ENCODE results near the gene ERCC4. TPM values are rescaled to one million over a fixed set of nuclear protein-coding genes. Genes with fewer than 3 reads are reported as not detected.

Gene ERCC4
- total and polyA plus RNA-seq, 7 donors, result 2.4 to 10.8 (median 7.6) TPM

GRCh38 chr16:13995194-13995593 lies 75.2 kb downstream of the ERCC4 start:
- peak overlapping the region; percentile 12 for H3K4me3 ChIP-seq
- H3K9me3 ChIP-seq, result no peaks in the 10 kb centered on the region
- H3K27me3 ChIP-seq (ENCODE audit: insufficient read depth in 3 of 3, low read length in 2 of 3), result no peaks in the 10 kb centered on the region
- no peak for TF ChIP-seq CTCF (IDR thresholded peaks at IDR 0.05)
- no peak for ATAC-seq
- DNase-seq, result no peak
- 35 to 74% (median 51%) methylated on average over 1 of the region's 1 CpG for WGBS, 3 donors
- peak overlapping the region; percentile 77 for H3K27ac ChIP-seq
- intact Hi-C loops (cut with DNase I), result no loop called here
- no peaks in the 10 kb centered on the region for H3K36me3 ChIP-seq (ENCODE audit: insufficient read depth in 1 of 2, low read depth in 1 of 2)
- peaks cover 14% of the 10 kb centered on the region for H3K4me1 ChIP-seq

GRCh38 chr16:13996778-13997288 lies 76.9 kb downstream of the ERCC4 start:
- H3K36me3 ChIP-seq (ENCODE audit: insufficient read depth in 1 of 2, low read depth in 1 of 2), result no peaks in the 10 kb centered on the region
- WGBS, 3 donors, result 73 to 93% (median 88%) methylated on average over 11 of the region's 11 CpGs
- intact Hi-C loops (cut with DNase I), result no loop called here
- no peak overlapping the region for H3K27ac ChIP-seq
- no peak for TF ChIP-seq CTCF (IDR thresholded peaks at IDR 0.05)
- peaks cover 21% of the 10 kb centered on the region for H3K4me1 ChIP-seq
- no peak overlapping the region for H3K4me3 ChIP-seq
- DNase-seq (no peak), ATAC-seq (no peak)
- H3K9me3 ChIP-seq, result no peaks in the 10 kb centered on the region
- no peaks in the 10 kb centered on the region for H3K27me3 ChIP-seq (ENCODE audit: insufficient read depth in 3 of 3, low read length in 2 of 3)

DNA sequence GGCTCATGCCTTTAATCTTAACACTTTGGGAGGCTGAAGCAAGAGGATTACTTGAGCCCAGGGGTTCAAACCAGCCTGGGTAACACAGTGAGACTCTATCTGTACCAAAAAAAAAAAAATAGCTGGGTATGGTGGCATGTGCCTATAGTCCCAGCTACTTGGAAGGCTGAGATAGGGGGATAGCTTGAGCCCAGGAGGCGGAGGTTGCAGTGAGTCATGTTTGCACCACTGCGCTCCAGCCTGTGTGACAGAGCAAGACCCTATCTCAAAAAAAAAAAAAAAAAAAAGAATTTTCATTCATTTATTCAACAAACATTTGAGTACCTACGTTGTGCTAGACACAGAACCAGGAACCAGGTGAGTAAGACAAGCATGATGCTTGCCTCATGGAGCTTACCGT lies 77.6 kb downstream of the ERCC4 start:
- no peak for TF ChIP-seq CTCF (IDR thresholded peaks at IDR 0.05)
- DNase-seq (no peak), ATAC-seq (no peak)
- WGBS, 3 donors, result 70 to 80% (median 75%) methylated on average over 4 of the region's 4 CpGs
- Histone ChIP-seq H3K4me1 (peaks cover 21% of the 10 kb centered on the region), H3K27me3 (ENCODE audit: insufficient read depth in 3 of 3, low read length in 2 of 3) (no peaks in the 10 kb centered on the region), H3K27ac (peak overlapping the region; percentile 19), H3K4me3 (no peak overlapping the region), H3K36me3 (ENCODE audit: insufficient read depth in 1 of 2, low read depth in 1 of 2) (no peaks in the 10 kb centered on the region), H3K9me3 (no peaks in the 10 kb centered on the region)
- intact Hi-C loops (cut with DNase I), result no loop called here

- Histone ChIP-seq H3K27me3 (ENCODE audit: insufficient read depth in 3 of 3, low read length in 2 of 3) (no peaks in the 10 kb centered on the region), H3K27ac (peak overlapping the region; percentile 19), H3K9me3 (no peaks in the 10 kb centered on the region), H3K4me1 (peaks cover 21% of the 10 kb centered on the region), H3K4me3 (no peak overlapping the region), H3K36me3 (ENCODE audit: insufficient read depth in 1 of 2, low read depth in 1 of 2) (no peaks in the 10 kb centered on the region)
- TF ChIP-seq CTCF (IDR thresholded peaks at IDR 0.05), result no peak
- intact Hi-C loops (cut with DNase I), result no loop called here
- DNase-seq (no peak), ATAC-seq (no peak)
- 55 to 66% (median 65%) methylated on average over 5 of the region's 5 CpGs for WGBS, 3 donors
These were observed 78.0 kb downstream of the ERCC4 start for GRCh38 chr16:13997933-13998332.
